Stimulated activated CD8-positive, alpha-beta memory T cell treated with anti-CD3 and anti-CD28 coated beads, Interleukin-12 subunit alpha, Interleukin-12 subunit beta, amount 100 ng/mL, for 1 hour (primary cell): ENCODE data around the gene RASSF3.

Experiments
- DNase-seq: peaks from one replicate; pipeline ENCODE4 v3.0.0-alpha.2; 2020; ENCODE audit warnings: low read depth

RASSF3 gene

GRCh38 chr12:64691227-64691794 lies 81.0 kb downstream of the RASSF3 start:
- no peak for DNase-seq

GRCh38 chr12:64691795-64692583 lies 81.7 kb downstream of the RASSF3 start:
- no peak for DNase-seq

- no peak for DNase-seq
These were observed 84.1 kb downstream of the RASSF3 start for GRCh38 chr12:64694130-64695040.

GRCh38 chr12:64695550-64695949 lies 85.3 kb downstream of the RASSF3 start:
- DNase-seq = no peak

- no peak for DNase-seq
These were observed 85.9 kb downstream of the RASSF3 start for GRCh38 chr12:64696080-64696741.

GRCh38 chr12:64699504-64700115 lies 89.3 kb downstream of the RASSF3 start:
- DNase-seq = no peak

GRCh38 chr12:64700532-64700931 lies 90.2 kb downstream of the RASSF3 start:
- DNase-seq = no peak

- no peak for DNase-seq
These were observed 91.0 kb downstream of the RASSF3 start for GRCh38 chr12:64701283-64701682.

GRCh38 chr12:64706306-64706705 lies 96.0 kb downstream of the RASSF3 start:
- DNase-seq = no peak

- no peak for DNase-seq
These were observed 96.6 kb downstream of the RASSF3 start for GRCh38 chr12:64706857-64707256.

DNA sequence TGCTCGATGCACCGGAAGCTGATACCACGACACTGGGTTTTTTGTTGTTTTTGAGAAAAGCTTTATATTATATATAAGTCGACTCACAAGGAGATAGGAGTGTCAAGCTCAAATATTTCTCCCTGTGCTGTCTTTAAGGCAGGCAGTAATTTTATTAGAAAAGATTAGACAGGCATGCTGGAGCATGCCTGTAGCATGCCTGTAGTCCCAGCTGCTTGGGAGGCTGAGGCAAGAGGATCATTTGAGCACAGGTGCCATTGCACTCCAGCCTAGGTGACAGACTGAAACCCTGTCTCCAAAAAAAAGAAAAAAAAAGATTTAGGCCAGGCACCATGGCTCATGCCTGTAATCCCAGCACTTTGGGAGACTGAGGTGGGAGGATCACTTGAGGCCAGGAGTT lies 97.1 kb downstream of the RASSF3 start:
- no peak for DNase-seq

DNA sequence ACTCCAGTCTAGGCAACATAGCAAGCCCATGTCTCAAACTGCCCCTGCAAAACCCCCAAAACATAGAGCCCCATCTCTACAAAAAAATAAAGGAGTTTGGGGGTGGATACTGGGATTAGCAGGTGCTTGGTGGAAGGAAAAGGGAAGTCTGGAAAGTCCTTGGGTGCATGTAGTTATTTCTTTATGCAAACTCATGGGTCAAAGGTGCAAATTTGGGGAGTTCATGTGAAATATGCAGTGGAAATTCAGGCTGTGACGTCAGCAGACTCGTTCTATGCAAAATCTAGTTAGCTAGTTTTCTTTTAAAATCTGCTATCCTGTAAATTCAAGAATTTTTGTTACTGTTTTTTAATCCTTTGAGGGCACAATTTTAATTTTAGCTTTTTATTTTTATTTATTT lies 97.6 kb downstream of the RASSF3 start:
- DNase-seq = no peak

GRCh38 chr12:64709429-64709828 lies 99.1 kb downstream of the RASSF3 start:
- DNase-seq = no peak

DNA sequence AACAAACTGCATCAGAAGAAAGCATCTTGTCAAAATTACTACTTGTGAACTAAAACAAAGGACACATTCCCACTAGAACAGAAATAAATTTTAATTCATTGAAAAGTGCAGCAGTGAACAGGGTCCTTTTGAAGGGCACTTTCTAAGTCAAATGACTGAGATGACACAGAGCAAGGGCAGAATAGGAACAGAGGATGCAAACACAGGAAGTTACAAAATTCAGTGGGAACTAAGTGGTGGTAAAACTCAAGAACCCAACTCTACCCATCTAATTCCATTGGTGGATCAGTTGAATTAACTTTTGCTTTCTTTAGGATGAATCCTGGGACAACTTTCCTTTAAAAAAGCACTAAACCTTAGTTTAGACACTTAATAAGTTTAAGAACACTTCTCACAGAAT lies 103.1 kb downstream of the RASSF3 start:
- DNase-seq = no peak

DNA sequence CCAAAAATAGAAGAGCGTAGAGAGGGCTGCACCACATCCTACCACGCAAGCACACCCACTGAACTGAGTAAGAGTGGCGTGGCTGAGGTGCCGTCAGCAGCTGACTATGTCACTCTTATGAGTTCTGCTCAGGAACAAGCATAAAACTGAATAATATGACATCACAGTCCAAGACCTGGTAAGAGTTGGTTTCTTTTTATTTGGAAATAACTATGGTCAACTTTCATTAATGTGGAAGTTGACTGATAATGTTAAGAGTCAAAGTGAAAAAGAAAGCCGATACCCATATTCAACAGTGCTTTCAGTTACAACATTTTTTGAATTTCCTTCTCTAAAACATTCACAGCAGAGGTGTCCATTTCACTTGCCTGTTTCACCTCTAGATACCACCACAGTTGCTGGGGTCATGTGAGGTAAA lies 104.3 kb downstream of the RASSF3 start:
- DNase-seq = no peak

DNA sequence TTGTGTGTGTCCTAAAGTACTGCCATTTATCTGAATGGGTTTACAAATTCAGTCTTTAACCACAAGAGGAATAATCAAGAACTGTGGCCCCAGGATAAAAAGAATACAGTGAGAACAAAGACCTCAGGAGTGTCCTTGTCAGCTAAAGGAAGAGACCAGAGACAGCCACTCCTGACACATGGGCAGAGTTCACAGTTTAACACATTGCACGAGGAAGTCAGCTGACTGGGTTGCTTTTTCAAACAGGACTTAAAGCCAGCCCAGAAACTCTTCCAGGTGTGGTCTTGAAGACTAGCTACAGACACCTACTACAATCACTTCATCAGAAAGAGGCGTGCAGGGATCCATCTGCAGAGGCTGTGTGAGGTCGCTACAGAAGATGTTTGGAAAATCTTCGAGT lies 106.1 kb downstream of the RASSF3 start:
- no peak for DNase-seq

DNA sequence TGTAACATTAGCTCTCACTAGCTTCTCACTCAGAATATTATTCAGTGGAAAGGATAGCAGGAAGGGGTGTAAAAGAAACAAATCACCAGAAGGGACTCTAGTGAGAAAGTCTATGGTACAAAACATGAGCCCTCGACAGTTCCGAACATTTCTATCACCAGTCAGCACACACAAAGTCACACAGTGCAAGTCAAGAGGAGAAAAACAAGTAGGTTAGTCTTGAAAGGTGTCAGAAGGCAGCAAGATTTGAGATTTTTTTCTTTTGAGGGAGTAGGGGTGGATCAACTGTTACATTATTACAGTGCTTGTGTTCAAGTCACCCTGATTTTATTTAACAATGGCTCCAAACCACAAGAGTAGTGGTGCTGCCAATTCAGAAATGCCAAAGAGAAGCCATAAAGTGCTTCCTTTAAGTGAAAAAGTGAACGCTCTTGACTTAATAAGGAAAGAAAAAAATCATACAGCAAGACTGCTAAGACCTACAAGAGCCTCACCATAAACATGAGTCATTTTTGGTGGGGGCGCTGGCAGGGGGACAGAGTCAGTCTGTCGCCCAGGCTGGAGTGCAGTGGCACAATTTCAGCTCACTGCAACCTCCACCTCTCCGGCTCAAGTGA lies 106.7 kb downstream of the RASSF3 start:
- DNase-seq = no peak

GRCh38 chr12:64718649-64719048 lies 108.4 kb downstream of the RASSF3 start:
- no peak for DNase-seq

DNA sequence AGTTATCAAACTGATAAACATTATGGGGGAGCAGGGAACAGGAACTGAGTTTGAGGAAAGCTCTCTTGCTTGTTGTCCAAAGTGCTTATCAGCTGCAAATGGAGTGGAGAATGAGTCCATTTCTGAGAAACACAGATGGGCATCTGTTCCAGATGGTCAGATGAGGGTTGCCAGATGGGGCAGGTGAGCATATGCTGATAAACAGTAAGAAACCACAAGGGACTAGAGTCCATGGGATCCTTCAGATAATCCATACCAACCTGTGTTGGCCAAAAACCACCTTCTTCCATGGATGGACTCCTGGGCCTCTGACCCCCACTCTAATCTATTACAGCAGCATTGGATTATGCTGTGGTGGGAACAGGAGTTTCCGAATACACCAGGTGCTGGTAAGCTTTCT lies 110.6 kb downstream of the RASSF3 start:
- DNase-seq = no peak

GRCh38 chr12:64722835-64723234 lies 112.5 kb downstream of the RASSF3 start:
- DNase-seq = no peak

DNA sequence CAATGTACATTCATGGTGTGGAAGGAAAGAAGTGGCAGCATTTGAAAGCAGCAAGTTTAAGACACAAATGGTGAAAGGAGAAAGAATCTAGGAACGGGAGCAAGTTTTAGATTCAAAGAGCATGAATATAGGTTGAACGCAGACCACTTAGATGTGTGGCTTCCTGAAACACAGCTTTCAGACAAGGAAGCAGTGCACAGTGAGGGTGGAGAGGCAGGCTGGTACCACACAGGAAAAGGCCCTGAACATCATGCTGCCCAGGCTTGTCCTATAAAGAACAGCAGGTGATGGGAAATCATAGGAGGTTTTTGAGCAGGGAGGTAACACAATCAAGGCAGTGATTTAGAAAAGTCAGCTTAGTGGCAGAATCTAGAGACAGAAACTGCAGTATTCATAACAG lies 113.3 kb downstream of the RASSF3 start:
- DNase-seq = no peak
